Lower lobe of right lung (tissue), 2 donors: ENCODE data around the gene CHCHD2. TPM values are rescaled to one million over a fixed set of nuclear protein-coding genes. Genes with fewer than 3 reads are reported as not detected.

ENCODE experiments used
- ATAC-seq, 2 donors: fragments of 200-7000 bp; cut with Tn5 transposase; one replicate each; pipeline ENCODE4 v1.9.1; 2020 to 2022; ENCODE audit warnings: mild to moderate bottlenecking in 2 of 2, moderate library complexity in 2 of 2
- DNase-seq: peaks from one replicate; pipeline ENCODE4 v3.0.0-alpha.2; 2020
- H3K27ac ChIP-seq: fragments of 200-600 bp; one replicate; pipeline ENCODE4 v1.8.0; 2022
- H3K27me3 ChIP-seq: fragments of 200-600 bp; one replicate; pipeline ENCODE4 v1.8.0; 2022; ENCODE audit warnings: low read depth
- H3K36me3 ChIP-seq: fragments of 200-600 bp; one replicate; pipeline ENCODE4 v1.8.0; 2022; ENCODE audit warnings: mild to moderate bottlenecking
- H3K4me1 ChIP-seq: fragments of 200-600 bp; one replicate; pipeline ENCODE4 v1.8.0; 2022
- H3K4me3 ChIP-seq: fragments of 200-600 bp; one replicate; pipeline ENCODE4 v1.8.0; 2022; ENCODE audit warnings: mild to moderate bottlenecking
- H3K9me3 ChIP-seq: fragments of 200-600 bp; one replicate; pipeline ENCODE4 v1.8.0; 2022
- CTCF ChIP-seq: fragments of 200-600 bp; IDR thresholded peaks from one replicate; pipeline ENCODE4 v1.8.0; 2022; ENCODE audit warnings: antibody characterized with exemption, mild to moderate bottlenecking
- intact Hi-C: fragments of 100-400 bp; cut with DNase I; formaldehyde crosslinking; loops from one replicate; pipeline ENCODE4 v1.11.0; 2022
- total RNA-seq: library from RNA; stranded (reverse); fragmentation: NEBNext Ultra II Directional; extraction: Animal tissue kit (Norgen Biotek cat#: 25700); gene quantifications from one replicate; pipeline ENCODE4 v1.2.1, GENCODE V29; 2021
- donor health status: DM: no; HTN: yes; CAD: no; lungs with severe emphysema.

CHCHD2 gene
- total RNA-seq, 1 donor from 2014 or later, result 199 TPM

- Histone ChIP-seq H3K36me3 (peaks cover 55% of the 10 kb centered on the region), H3K27me3 (no peaks in the 10 kb centered on the region), H3K27ac (peak within 1 kb of the TSS; percentile 86), H3K4me3 (peak within 1 kb of the TSS; percentile 67), H3K4me1 (peaks cover 17% of the 10 kb centered on the region), H3K9me3 (no peaks in the 10 kb centered on the region)
- intact Hi-C loops, result no loop called here
- peak; percentile 40 for TF ChIP-seq CTCF
- DNase-seq (peak; percentile 94), ATAC-seq (peak; percentile 99)
Observed at GRCh38 chr7:56063882-56064625, 42.2 kb downstream of the CHCHD2 start, which contains the start of gene SUMF2. TSS of gene SUMF2 (plus strand) at chr7:56064286. CDS start at chr7:56064312, 26 bp downstream.

- H3K36me3 ChIP-seq, result peaks cover 55% of the 10 kb centered on the region
- DNase-seq (no peak), ATAC-seq (no peak)
- TF ChIP-seq CTCF, result no peak
- H3K27ac ChIP-seq, result peak overlapping the region; percentile 86
- no peaks in the 10 kb centered on the region for H3K9me3 ChIP-seq
- H3K4me1 ChIP-seq, result peaks cover 17% of the 10 kb centered on the region
- H3K27me3 ChIP-seq, result no peaks in the 10 kb centered on the region
- peak overlapping the region; percentile 67 for H3K4me3 ChIP-seq
- intact Hi-C loops, result no loop called here
Observed at GRCh38 chr7:56063500-56063881, 42.8 kb downstream of the CHCHD2 start.

GRCh38 chr7:56062382-56062781 is 43.9 kb downstream of the CHCHD2 start:
- TF ChIP-seq CTCF, result no peak
- intact Hi-C loops, result no loop called here
- peaks cover 62% of the 10 kb centered on the region for H3K36me3 ChIP-seq
- no peak for DNase-seq
- no peak overlapping the region for H3K27ac ChIP-seq
- H3K4me3 ChIP-seq, result no peak overlapping the region
- no peak for ATAC-seq
- no peaks in the 10 kb centered on the region for H3K9me3 ChIP-seq
- no peaks in the 10 kb centered on the region for H3K27me3 ChIP-seq
- peaks cover 17% of the 10 kb centered on the region for H3K4me1 ChIP-seq

GRCh38 chr7:56053993-56054392 is 52.3 kb downstream of the CHCHD2 start:
- Histone ChIP-seq H3K27ac (no peak overlapping the region), H3K4me3 (no peak overlapping the region), H3K27me3 (no peaks in the 10 kb centered on the region), H3K9me3 (no peaks in the 10 kb centered on the region), H3K36me3 (peaks cover 64% of the 10 kb centered on the region), H3K4me1 (peaks cover 23% of the 10 kb centered on the region)
- ATAC-seq, result no peak
- DNase-seq, result no peak
- intact Hi-C loops, result no loop called here
- TF ChIP-seq CTCF, result no peak

- H3K27ac ChIP-seq, result no peak overlapping the region
- ATAC-seq, result no peak
- no peaks in the 10 kb centered on the region for H3K9me3 ChIP-seq
- no peaks in the 10 kb centered on the region for H3K27me3 ChIP-seq
- H3K36me3 ChIP-seq, result peaks cover 58% of the 10 kb centered on the region
- H3K4me3 ChIP-seq, result no peak overlapping the region
- DNase-seq, result no peak
- peaks cover 23% of the 10 kb centered on the region for H3K4me1 ChIP-seq
- intact Hi-C loops, result no loop called here
- no peak for TF ChIP-seq CTCF
Observed at GRCh38 chr7:56053379-56053778, 52.9 kb downstream of the CHCHD2 start.

Other genes with a start within 250 kb of the CHCHD2 start
- gene SEPTIN14, start 243.7 kb downstream of the CHCHD2 start, total RNA-seq, result not detected
- 2.7 TPM for gene ZNF713, start 219.0 kb downstream of the CHCHD2 start, total RNA-seq
- 10.2 TPM for gene MRPS17, start 154.6 kb downstream of the CHCHD2 start, total RNA-seq
- 52.9 TPM for gene NIPSNAP2, start 141.9 kb downstream of the CHCHD2 start, total RNA-seq
- 11.8 TPM for gene PSPH, start 55.0 kb downstream of the CHCHD2 start, total RNA-seq
- 75.3 TPM for gene CCT6A, start 54.7 kb downstream of the CHCHD2 start, total RNA-seq
- 148 TPM for gene SUMF2, start 42.2 kb downstream of the CHCHD2 start, total RNA-seq
- gene PHKG1, start 13.5 kb downstream of the CHCHD2 start, total RNA-seq, result 1.1 TPM
- gene NUPR2, start 9.9 kb upstream of the CHCHD2 start, total RNA-seq, result not detected